ENCODE data around the gene BBS9. TPM values are rescaled to one million over a fixed set of nuclear protein-coding genes. Genes with fewer than 3 reads are reported as not detected.

The BBS9 gene
- total and polyA plus RNA-seq, 2 experiments from 2014 or later, result 10.2 to 15.0 TPM

DNA sequence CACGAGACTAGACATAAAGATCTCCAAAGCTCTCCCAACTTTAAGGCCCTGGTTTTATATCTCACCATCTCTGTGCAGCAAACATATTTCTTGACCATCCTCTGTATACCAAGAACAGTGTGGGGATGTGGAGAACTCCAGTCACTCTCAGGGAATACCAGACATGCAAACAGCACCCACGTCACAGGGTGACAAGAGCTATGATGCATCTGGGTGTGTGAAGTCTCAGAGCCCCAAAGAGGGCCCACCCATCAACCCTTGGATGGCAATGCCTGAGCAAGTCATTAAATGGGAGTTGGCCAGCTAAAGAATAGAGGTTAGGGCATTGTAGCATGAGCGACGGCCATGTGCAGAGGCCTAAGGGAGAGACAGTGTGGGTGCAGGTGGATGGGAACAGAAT lies 402.5 kb downstream of the BBS9 start:
- Histone ChIP-seq H3K79me2 (ENCODE audit: insufficient read depth) (no peaks in the 10 kb centered on the region), H3K36me3 (ENCODE audit: low read depth) (no peaks in the 10 kb centered on the region), H3K9me2 (ENCODE audit: insufficient read depth) (no peaks in the 10 kb centered on the region), H3K9me3 (ENCODE audit: low read depth) (no peaks in the 10 kb centered on the region), H2AFZ (no peak overlapping the region), H3K27me3 (replicated peaks; ENCODE audit: insufficient read depth) (no peaks in the 10 kb centered on the region), H3K4me1 (ENCODE audit: insufficient read depth) (peaks cover 6% of the 10 kb centered on the region), H3K27ac (no peak overlapping the region), H4K20me1 (ENCODE audit: insufficient read depth) (no peaks in the 10 kb centered on the region), H3K9ac (no peak overlapping the region), H3K4me2 (ENCODE audit: unreplicated experiment) (no peak overlapping the region), H3K4me3 (no peak overlapping the region), H3F3A (ENCODE audit: insufficient read depth) (no peaks in the 10 kb centered on the region)
- WGBS, 2 experiments (ENCODE audit: low coverage in 1 of 2, low lambda C conversion rate in 2 of 2, missing lambda C conversion rate in 2 of 2), result 87 to 94% methylated on average over 4 of the region's 4 CpGs
- in situ Hi-C loops (cut with MboI), result no loop called here
- no peak for DNase-seq
- TF ChIP-seq EZH2 (IDR thresholded peaks at IDR 0.05; ENCODE audit: insufficient read depth, poor library complexity, severe bottlenecking), result no peak
- TF ChIP-seq EZH2phosphoT487 (IDR thresholded peaks at IDR 0.05; ENCODE audit: insufficient read depth, low read depth), result no peak

DNA sequence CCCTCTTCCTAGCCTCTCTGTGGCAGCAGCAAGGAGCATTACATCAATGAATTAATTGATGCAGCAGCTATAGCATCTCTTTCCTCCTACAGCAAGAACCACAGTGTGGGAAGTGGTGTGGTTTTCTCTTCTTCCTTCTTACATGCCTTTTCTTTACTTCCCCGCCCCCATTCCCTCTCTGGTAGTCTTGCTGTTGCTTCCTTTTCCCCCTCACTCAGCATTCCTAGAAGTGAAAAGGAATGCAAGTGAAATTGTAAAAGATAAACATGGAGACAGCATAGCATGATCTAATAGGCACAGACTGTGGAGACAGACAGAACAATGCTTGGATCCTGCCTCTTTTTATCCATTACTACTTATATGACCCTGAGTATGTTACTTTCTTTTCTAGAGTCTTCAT lies 405.5 kb downstream of the BBS9 start:
- no peak overlapping the region for H2AFZ ChIP-seq
- H3F3A ChIP-seq (ENCODE audit: insufficient read depth), result no peaks in the 10 kb centered on the region
- H3K9me3 ChIP-seq (ENCODE audit: low read depth), result no peaks in the 10 kb centered on the region
- TF ChIP-seq EZH2 (IDR thresholded peaks at IDR 0.05; ENCODE audit: insufficient read depth, poor library complexity, severe bottlenecking) (no peak), EZH2phosphoT487 (IDR thresholded peaks at IDR 0.05; ENCODE audit: insufficient read depth, low read depth) (no peak)
- 88 to 94% methylated on average over 1 of the region's 1 CpG for WGBS, 2 experiments (ENCODE audit: low coverage in 1 of 2, low lambda C conversion rate in 2 of 2, missing lambda C conversion rate in 2 of 2)
- no peak overlapping the region for H3K27ac ChIP-seq
- no peaks in the 10 kb centered on the region for H3K79me2 ChIP-seq (ENCODE audit: insufficient read depth)
- in situ Hi-C loops (cut with MboI), result no loop called here
- no peaks in the 10 kb centered on the region for H4K20me1 ChIP-seq (ENCODE audit: insufficient read depth)
- H3K36me3 ChIP-seq (ENCODE audit: low read depth), result no peaks in the 10 kb centered on the region
- H3K4me2 ChIP-seq (ENCODE audit: unreplicated experiment), result no peak overlapping the region
- no peaks in the 10 kb centered on the region for H3K9me2 ChIP-seq (ENCODE audit: insufficient read depth)
- no peaks in the 10 kb centered on the region for H3K27me3 ChIP-seq (replicated peaks; ENCODE audit: insufficient read depth)
- H3K4me3 ChIP-seq, result no peak overlapping the region
- peak; percentile 1 for DNase-seq
- H3K4me1 ChIP-seq (ENCODE audit: insufficient read depth), result peaks cover 6% of the 10 kb centered on the region
- no peak overlapping the region for H3K9ac ChIP-seq

- in situ Hi-C loops (cut with MboI), result no loop called here
- H2AFZ ChIP-seq, result no peak overlapping the region
- H3K27ac ChIP-seq, result no peak overlapping the region
- no peaks in the 10 kb centered on the region for H3K79me2 ChIP-seq (ENCODE audit: insufficient read depth)
- H3K36me3 ChIP-seq (ENCODE audit: low read depth), result no peaks in the 10 kb centered on the region
- H3K27me3 ChIP-seq (replicated peaks; ENCODE audit: insufficient read depth), result no peaks in the 10 kb centered on the region
- H3F3A ChIP-seq (ENCODE audit: insufficient read depth), result no peaks in the 10 kb centered on the region
- H3K9me2 ChIP-seq (ENCODE audit: insufficient read depth), result no peaks in the 10 kb centered on the region
- DNase-seq, result no peak
- no peak overlapping the region for H3K4me2 ChIP-seq (ENCODE audit: unreplicated experiment)
- no peaks in the 10 kb centered on the region for H4K20me1 ChIP-seq (ENCODE audit: insufficient read depth)
- no peak for TF ChIP-seq EZH2 (IDR thresholded peaks at IDR 0.05; ENCODE audit: insufficient read depth, poor library complexity, severe bottlenecking)
- TF ChIP-seq EZH2phosphoT487 (IDR thresholded peaks at IDR 0.05; ENCODE audit: insufficient read depth, low read depth), result no peak
- 85 to 88% methylated on average over 7 of the region's 7 CpGs for WGBS, 2 experiments (ENCODE audit: low coverage in 1 of 2, low lambda C conversion rate in 2 of 2, missing lambda C conversion rate in 2 of 2)
- H3K4me3 ChIP-seq, result no peak overlapping the region
- peaks cover 6% of the 10 kb centered on the region for H3K4me1 ChIP-seq (ENCODE audit: insufficient read depth)
- no peak overlapping the region for H3K9ac ChIP-seq
- no peaks in the 10 kb centered on the region for H3K9me3 ChIP-seq (ENCODE audit: low read depth)
These were observed 406.6 kb downstream of the BBS9 start for GRCh38 chr7:33535989-33536388.

DNA sequence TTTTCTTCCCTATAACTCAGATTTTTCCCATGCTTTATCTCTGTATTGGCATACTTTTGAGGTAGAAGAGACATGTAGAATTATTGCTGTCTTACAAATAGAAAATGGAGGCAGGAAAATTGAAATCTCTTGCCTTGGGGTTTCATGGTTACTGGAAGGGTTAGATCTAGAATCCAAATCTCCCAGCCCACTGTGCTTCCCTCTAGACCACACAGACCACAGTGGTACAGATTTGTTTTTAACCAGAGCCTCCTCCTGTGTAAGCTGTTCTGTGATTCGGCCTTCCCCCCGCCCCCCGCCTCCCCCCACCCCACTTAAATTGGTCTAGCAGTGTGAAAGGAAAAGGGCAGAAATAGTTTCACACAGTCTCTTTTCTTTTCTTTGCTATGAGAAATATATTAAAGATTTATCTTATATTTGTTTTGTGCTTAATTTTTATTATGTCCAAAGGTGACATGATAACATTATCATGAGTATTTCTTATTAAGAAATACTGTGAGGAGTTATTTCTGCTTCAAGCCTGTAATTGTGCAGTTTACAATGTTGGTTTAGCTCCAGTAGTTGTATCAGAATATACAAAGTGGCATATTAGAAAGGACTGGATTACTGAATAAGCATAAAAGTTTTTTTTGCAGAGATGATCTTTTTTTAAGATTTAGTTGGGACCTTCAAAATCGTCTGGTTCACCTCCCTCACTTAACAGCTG lies 407.2 kb downstream of the BBS9 start:
- H3K79me2 ChIP-seq (ENCODE audit: insufficient read depth), result no peaks in the 10 kb centered on the region
- DNase-seq, result no peak
- H3F3A ChIP-seq (ENCODE audit: insufficient read depth), result no peaks in the 10 kb centered on the region
- no peaks in the 10 kb centered on the region for H3K36me3 ChIP-seq (ENCODE audit: low read depth)
- H3K9ac ChIP-seq, result no peak overlapping the region
- WGBS, 2 experiments (ENCODE audit: low coverage in 1 of 2, low lambda C conversion rate in 2 of 2, missing lambda C conversion rate in 2 of 2), result 20 to 34% methylated on average over 1 to 4 of the region's 4 CpGs
- no peak overlapping the region for H3K4me3 ChIP-seq
- in situ Hi-C loops (cut with MboI), result no loop called here
- H4K20me1 ChIP-seq (ENCODE audit: insufficient read depth), result no peaks in the 10 kb centered on the region
- peaks cover 6% of the 10 kb centered on the region for H3K4me1 ChIP-seq (ENCODE audit: insufficient read depth)
- no peak overlapping the region for H2AFZ ChIP-seq
- no peak overlapping the region for H3K4me2 ChIP-seq (ENCODE audit: unreplicated experiment)
- H3K9me2 ChIP-seq (ENCODE audit: insufficient read depth), result no peaks in the 10 kb centered on the region
- H3K27me3 ChIP-seq (replicated peaks; ENCODE audit: insufficient read depth), result no peaks in the 10 kb centered on the region
- H3K27ac ChIP-seq, result no peak overlapping the region
- no peaks in the 10 kb centered on the region for H3K9me3 ChIP-seq (ENCODE audit: low read depth)
- TF ChIP-seq EZH2phosphoT487 (IDR thresholded peaks at IDR 0.05; ENCODE audit: insufficient read depth, low read depth), result no peak

GRCh38 chr7:33537104-33537477 lies 407.7 kb downstream of the BBS9 start:
- Histone ChIP-seq H3K4me3 (no peak overlapping the region), H3K36me3 (ENCODE audit: low read depth) (no peaks in the 10 kb centered on the region), H3F3A (ENCODE audit: insufficient read depth) (no peaks in the 10 kb centered on the region), H3K9me3 (ENCODE audit: low read depth) (no peaks in the 10 kb centered on the region), H4K20me1 (ENCODE audit: insufficient read depth) (no peaks in the 10 kb centered on the region), H3K4me1 (ENCODE audit: insufficient read depth) (peaks cover 6% of the 10 kb centered on the region), H2AFZ (no peak overlapping the region), H3K4me2 (ENCODE audit: unreplicated experiment) (no peak overlapping the region), H3K79me2 (ENCODE audit: insufficient read depth) (no peaks in the 10 kb centered on the region), H3K27me3 (replicated peaks; ENCODE audit: insufficient read depth) (no peaks in the 10 kb centered on the region), H3K27ac (no peak overlapping the region), H3K9ac (no peak overlapping the region), H3K9me2 (ENCODE audit: insufficient read depth) (no peaks in the 10 kb centered on the region)
- in situ Hi-C loops (cut with MboI), result no loop called here
- 89% methylated on average over 3 of the region's 3 CpGs for WGBS, 2 experiments (ENCODE audit: low coverage in 1 of 2, low lambda C conversion rate in 2 of 2, missing lambda C conversion rate in 2 of 2)
- DNase-seq, result no peak
- no peak for TF ChIP-seq EZH2phosphoT487 (IDR thresholded peaks at IDR 0.05; ENCODE audit: insufficient read depth, low read depth)
- no peak for TF ChIP-seq EZH2 (IDR thresholded peaks at IDR 0.05; ENCODE audit: insufficient read depth, poor library complexity, severe bottlenecking)

Data from GM23248 (cell line).